Smooth muscle cell (in vitro differentiated cells): ENCODE results near the gene ITGB6. TPM values are rescaled to one million over a fixed set of nuclear protein-coding genes. Genes with fewer than 3 reads are reported as not detected.

Experiments used
- DNase-seq: peaks from one replicate; lab custom pipeline; 2025; ENCODE audit not compliant: unreplicated experiment; lab: John Stamatoyannopoulos, UW
- H2AFZ ChIP-seq: fragments of 200-600 bp; sonication (generic); 2 replicates; pipeline ENCODE4 v1.6.0; 2016; ENCODE audit warnings: antibody characterized with exemption, low read depth, mild to moderate bottlenecking
- H3F3A ChIP-seq: fragments of 200-600 bp; sonication (generic); 2 replicates; pipeline ENCODE4 v1.6.0; 2017; ENCODE audit warnings: antibody characterized with exemption, low read depth
- H3K27ac ChIP-seq: fragments of 200-600 bp; sonication (generic); 2 replicates; pipeline ENCODE4 v1.5.1; 2016; ENCODE audit warnings: low read depth, mild to moderate bottlenecking
- H3K27me3 ChIP-seq: fragments of 200-600 bp; sonication (generic); 2 replicates; pipeline ENCODE4 v1.6.1; 2016; ENCODE audit warnings: low read depth, mild to moderate bottlenecking
- H3K36me3 ChIP-seq: fragments of 200-600 bp; sonication (generic); 2 replicates; pipeline ENCODE4 v1.5.1; 2016; ENCODE audit warnings: low read depth
- H3K4me1 ChIP-seq: fragments of 200-600 bp; sonication (generic); 2 replicates; pipeline ENCODE4 v1.5.1; 2016; ENCODE audit warnings: low read depth
- H3K4me2 ChIP-seq: fragments of 200-600 bp; sonication (generic); 2 replicates; pipeline ENCODE4 v1.6.0; 2016; ENCODE audit warnings: mild to moderate bottlenecking
- H3K4me3 ChIP-seq: fragments of 200-600 bp; sonication (generic); 2 replicates; pipeline ENCODE4 v1.5.1; 2016; ENCODE audit warnings: mild to moderate bottlenecking
- H3K79me2 ChIP-seq: fragments of 200-600 bp; sonication (generic); 2 replicates; pipeline ENCODE4 v1.6.0; 2016; ENCODE audit warnings: low read depth, mild to moderate bottlenecking
- H3K9ac ChIP-seq: fragments of 200-600 bp; sonication (generic); 2 replicates; pipeline ENCODE4 v1.6.0; 2016; ENCODE audit warnings: low read depth
- H3K9me3 ChIP-seq: fragments of 200-600 bp; sonication (generic); replicated peaks from 2 replicates; pipeline ENCODE4 v1.5.1; 2016; ENCODE audit warnings: low read depth
- H4K20me1 ChIP-seq: fragments of 200-600 bp; sonication (generic); 2 replicates; pipeline ENCODE4 v1.6.0; 2016; ENCODE audit warnings: low read depth
- CTCF ChIP-seq: fragments of 200-600 bp; sonication (generic); IDR thresholded peaks from 2 replicates; pipeline ENCODE4 v1.5.1; 2017; ENCODE audit warnings: borderline replicate concordance, mild to moderate bottlenecking, antibody characterized with exemption; ENCODE audit not compliant: insufficient read depth, poor library complexity, severe bottlenecking
- WGBS: methylation state at CpG from one replicate; pipeline ENCODE4 v1.1.7; 2016; ENCODE audit warnings: low lambda C conversion rate; 5-methylcytosine and 5-hydroxymethylcytosine counted together
- polyA plus RNA-seq: library from polyadenylated mRNA; unstranded; fragments of >200 nt; fragmentation: Nextera tagmentation; extraction: Ambion mirVana; gene quantifications from 2 replicates; pipeline ENCODE4 v1.2.1, GENCODE V29; 2016
- total RNA-seq: library from RNA; depleted of rRNA; stranded (reverse); fragments of >200 nt; gene quantifications from 2 replicates; pipeline ENCODE4 v1.2.3, GENCODE V29; 2014

ITGB6 gene
- total and polyA plus RNA-seq, 2 experiments from 2014 or later = 15.2 to 181 TPM

DNA sequence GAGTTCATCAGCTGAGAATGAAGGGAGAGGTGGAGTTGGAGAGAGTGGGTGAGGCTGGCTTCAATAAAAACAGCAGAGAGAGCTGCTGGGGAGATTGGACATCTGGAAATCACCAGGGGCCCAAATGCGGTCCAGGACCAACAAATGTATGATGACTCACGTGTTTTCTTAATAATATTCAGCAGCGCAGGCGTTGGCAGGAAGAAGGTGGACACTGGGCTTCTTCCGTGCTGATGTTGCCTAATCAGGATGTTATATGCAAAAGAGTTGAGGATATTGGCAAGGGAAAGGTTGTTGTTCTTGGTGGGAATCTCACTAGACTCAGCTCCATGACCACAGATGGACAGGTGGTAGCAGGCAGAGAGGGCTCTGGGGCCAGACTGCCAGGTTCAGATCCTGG lies 124.9 kb downstream of the ITGB6 start:
- Histone ChIP-seq H3K4me1 (no peaks in the 10 kb centered on the region), H3K9ac (no peak overlapping the region), H3K9me3 (peaks cover 8% of the 10 kb centered on the region), H3K4me2 (no peak overlapping the region), H3F3A (no peaks in the 10 kb centered on the region), H3K79me2 (no peaks in the 10 kb centered on the region), H2AFZ (no peak overlapping the region), H3K27me3 (no peaks in the 10 kb centered on the region), H4K20me1 (no peaks in the 10 kb centered on the region), H3K4me3 (no peak overlapping the region), H3K27ac (no peak overlapping the region), H3K36me3 (no peaks in the 10 kb centered on the region)
- TF ChIP-seq CTCF = no peak
- 90% methylated on average over 5 of the region's 5 CpGs for WGBS
- no peak for DNase-seq

- no peaks in the 10 kb centered on the region for H3K4me1 ChIP-seq
- WGBS = 67% methylated on average over 2 of the region's 2 CpGs
- H3K27me3 ChIP-seq = no peaks in the 10 kb centered on the region
- no peaks in the 10 kb centered on the region for H3K36me3 ChIP-seq
- H3K4me2 ChIP-seq = no peak overlapping the region
- H3K9me3 ChIP-seq = peaks cover 10% of the 10 kb centered on the region
- no peak overlapping the region for H3K4me3 ChIP-seq
- no peak overlapping the region for H2AFZ ChIP-seq
- H3K9ac ChIP-seq = no peak overlapping the region
- no peak for TF ChIP-seq CTCF
- no peaks in the 10 kb centered on the region for H3F3A ChIP-seq
- no peaks in the 10 kb centered on the region for H3K79me2 ChIP-seq
- H3K27ac ChIP-seq = no peak overlapping the region
- H4K20me1 ChIP-seq = no peaks in the 10 kb centered on the region
- no peak for DNase-seq
Measured at GRCh38 chr2:160073284-160073888, 126.7 kb downstream of the ITGB6 start.

GRCh38 chr2:160068906-160069305 lies 131.2 kb downstream of the ITGB6 start:
- H2AFZ ChIP-seq = no peak overlapping the region
- no peaks in the 10 kb centered on the region for H4K20me1 ChIP-seq
- DNase-seq = no peak
- no peaks in the 10 kb centered on the region for H3K27me3 ChIP-seq
- H3K9me3 ChIP-seq = peaks cover 10% of the 10 kb centered on the region
- no peaks in the 10 kb centered on the region for H3K4me1 ChIP-seq
- no peak overlapping the region for H3K27ac ChIP-seq
- no peak overlapping the region for H3K4me2 ChIP-seq
- TF ChIP-seq CTCF = no peak
- H3K4me3 ChIP-seq = no peak overlapping the region
- no peaks in the 10 kb centered on the region for H3K36me3 ChIP-seq
- no peak overlapping the region for H3K9ac ChIP-seq
- WGBS = 82% methylated on average over 2 of the region's 2 CpGs
- no peaks in the 10 kb centered on the region for H3K79me2 ChIP-seq
- no peaks in the 10 kb centered on the region for H3F3A ChIP-seq

GRCh38 chr2:160064916-160065315 lies 135.2 kb downstream of the ITGB6 start:
- no peak overlapping the region for H3K4me3 ChIP-seq
- WGBS = 96% methylated on average over 1 of the region's 1 CpG
- no peak overlapping the region for H3K27ac ChIP-seq
- H2AFZ ChIP-seq = no peak overlapping the region
- H3F3A ChIP-seq = no peaks in the 10 kb centered on the region
- H3K9ac ChIP-seq = no peak overlapping the region
- no peak overlapping the region for H3K4me2 ChIP-seq
- no peaks in the 10 kb centered on the region for H4K20me1 ChIP-seq
- no peak for TF ChIP-seq CTCF
- H3K4me1 ChIP-seq = no peaks in the 10 kb centered on the region
- peaks cover 2% of the 10 kb centered on the region for H3K79me2 ChIP-seq
- H3K27me3 ChIP-seq = no peaks in the 10 kb centered on the region
- H3K9me3 ChIP-seq = peaks cover 6% of the 10 kb centered on the region
- DNase-seq = no peak
- no peaks in the 10 kb centered on the region for H3K36me3 ChIP-seq
